ENCODE data around the gene CCL11.

- TF ChIP-seq, protein P1, sequence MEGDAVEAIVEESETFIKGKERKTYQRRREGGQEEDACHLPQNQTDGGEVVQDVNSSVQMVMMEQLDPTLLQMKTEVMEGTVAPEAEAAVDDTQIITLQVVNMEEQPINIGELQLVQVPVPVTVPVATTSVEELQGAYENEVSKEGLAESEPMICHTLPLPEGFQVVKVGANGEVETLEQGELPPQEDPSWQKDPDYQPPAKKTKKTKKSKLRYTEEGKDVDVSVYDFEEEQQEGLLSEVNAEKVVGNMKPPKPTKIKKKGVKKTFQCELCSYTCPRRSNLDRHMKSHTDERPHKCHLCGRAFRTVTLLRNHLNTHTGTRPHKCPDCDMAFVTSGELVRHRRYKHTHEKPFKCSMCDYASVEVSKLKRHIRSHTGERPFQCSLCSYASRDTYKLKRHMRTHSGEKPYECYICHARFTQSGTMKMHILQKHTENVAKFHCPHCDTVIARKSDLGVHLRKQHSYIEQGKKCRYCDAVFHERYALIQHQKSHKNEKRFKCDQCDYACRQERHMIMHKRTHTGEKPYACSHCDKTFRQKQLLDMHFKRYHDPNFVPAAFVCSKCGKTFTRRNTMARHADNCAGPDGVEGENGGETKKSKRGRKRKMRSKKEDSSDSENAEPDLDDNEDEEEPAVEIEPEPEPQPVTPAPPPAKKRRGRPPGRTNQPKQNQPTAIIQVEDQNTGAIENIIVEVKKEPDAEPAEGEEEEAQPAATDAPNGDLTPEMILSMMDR (IDR thresholded peaks at IDR 0.05), result no peak
- no peak for TF ChIP-seq ZFX (IDR thresholded peaks at IDR 0.05; ENCODE audit: borderline replicate concordance)
Observed at GRCh38 chr17:34299027-34299426, 13.5 kb downstream of the CCL11 start.
